HUDEP-2 (cell line): ENCODE measurements around the gene GMPR.

ENCODE experiments used
- DNase-seq, 76 experiments: peaks; one replicate each; lab custom pipeline; 2025; ENCODE audit not compliant: unreplicated experiment in 76 of 76; lab: John Stamatoyannopoulos, UW

The GMPR gene

DNA sequence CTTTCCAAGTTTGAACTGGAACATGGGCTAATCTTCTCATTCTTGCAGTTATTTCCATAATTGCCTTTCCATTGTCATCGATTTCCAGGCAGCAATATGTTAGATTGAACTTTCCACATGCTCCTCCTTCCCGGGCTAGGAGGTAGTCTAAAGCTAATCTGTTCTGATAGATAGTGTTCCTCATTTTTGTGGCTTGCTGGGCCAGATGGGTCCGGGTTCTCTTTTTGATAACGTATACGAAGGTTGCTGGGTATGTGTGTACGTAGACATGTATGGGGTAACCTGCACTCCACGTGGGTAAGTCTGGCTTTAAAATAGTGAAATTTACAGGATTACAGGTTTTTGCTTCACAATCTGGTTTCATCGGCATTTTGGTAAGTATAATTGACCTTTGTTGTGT lies 14.0 kb upstream of the GMPR start:
- peak in 74 of 76 experiments; percentile 34 to 95 (median 82) for DNase-seq

DNA sequence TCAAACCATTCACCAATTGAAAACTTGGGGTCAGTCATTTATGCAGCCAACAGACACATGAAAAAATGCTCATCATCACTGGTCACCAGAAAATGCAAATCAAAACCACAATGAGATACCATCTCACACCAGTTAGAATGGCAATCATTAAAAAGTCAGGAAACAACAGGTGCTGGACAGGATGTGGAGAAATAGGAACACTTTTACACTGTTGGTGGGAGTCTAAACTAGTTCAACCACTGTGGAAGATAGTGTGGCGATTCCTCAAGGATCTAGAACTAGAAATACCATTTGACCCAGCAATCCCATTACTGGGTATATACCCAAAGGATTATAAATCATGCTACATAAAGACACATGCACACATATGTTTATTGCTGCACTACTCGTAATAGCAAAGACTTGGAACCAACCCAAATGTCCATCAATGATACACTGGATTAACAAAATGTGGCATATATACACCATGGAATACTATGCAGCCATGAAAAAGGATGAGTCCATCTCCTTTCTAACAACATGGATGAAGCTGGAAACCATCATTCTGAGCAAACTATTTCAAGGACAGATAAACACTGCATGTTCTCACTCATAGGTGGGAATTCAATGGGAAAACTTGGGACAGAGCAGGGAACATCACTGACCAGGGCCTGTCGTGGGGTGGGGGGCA lies 13.2 kb upstream of the GMPR start:
- DNase-seq: peak in 2 of 76 experiments; percentile 30 to 65

DNA sequence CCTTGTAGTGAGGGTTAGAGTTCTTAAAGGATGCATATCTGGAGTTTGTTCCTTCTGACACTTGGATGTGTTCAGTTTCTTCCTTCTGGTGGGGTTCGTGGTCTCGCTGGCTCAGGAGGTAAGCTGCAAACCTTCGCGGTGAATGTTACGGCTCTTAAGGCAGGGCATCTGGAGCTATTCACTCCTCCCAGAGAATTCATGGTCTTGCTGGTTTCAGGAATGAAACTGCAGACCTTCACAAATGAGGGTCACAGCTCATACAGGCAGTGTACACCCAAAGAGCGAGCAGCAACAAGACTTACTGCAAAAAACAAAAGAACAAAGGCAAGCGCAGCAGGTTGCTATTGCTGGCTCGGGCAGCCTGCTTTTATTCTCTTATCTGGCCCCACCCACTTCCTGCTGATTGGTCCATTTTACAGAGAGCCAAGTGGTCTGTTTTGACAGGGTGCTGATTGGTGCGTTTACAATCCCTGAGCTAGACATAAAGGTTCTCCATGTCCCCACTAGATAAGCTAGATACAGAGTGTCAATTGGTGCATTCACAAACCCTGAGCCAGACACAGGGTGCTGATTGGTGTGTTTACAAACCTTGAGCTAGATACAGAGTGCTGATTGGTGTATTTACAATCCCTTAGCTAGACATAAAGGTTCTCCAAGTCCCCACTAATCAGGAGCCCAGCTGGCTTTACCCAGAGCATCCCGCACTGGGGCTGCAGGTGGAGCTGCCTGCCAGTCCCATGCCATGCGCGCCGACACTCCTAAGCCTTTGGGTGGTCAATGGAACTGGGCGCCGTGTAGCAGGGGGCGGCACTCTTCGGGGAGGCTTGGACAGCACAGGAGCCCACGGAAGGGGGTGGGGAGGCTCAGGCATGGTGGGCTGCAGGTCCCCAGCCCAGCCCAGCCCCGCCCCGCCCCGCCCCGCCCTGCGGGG lies 12.0 kb upstream of the GMPR start:
- DNase-seq: peak in 2 of 76 experiments; percentile 19 to 21

GRCh38 chr6:16227048-16227562 lies 11.3 kb upstream of the GMPR start:
- DNase-seq: no peak

DNA sequence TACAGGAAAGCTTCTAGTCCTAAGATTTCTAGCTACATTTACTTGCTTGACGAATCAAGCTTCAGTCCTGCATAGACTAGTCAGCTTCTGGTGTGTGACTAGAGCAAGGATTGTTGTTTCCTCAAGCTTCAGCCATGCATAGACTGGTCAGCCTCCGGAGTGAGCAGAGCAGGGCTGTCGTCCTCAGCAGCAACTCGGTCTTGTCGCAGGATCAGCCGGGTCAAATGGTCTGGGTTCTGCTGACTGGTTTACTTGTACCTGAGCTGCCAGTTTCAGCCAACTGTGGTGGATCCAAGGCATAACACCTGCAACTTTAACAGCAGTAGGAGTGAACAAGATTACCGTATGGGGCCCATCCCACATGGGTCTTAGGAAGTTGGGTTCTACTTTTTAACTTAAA lies 10.8 kb upstream of the GMPR start:
- DNase-seq: peak in 3 of 76 experiments; percentile 22 to 29 (median 28)

DNA sequence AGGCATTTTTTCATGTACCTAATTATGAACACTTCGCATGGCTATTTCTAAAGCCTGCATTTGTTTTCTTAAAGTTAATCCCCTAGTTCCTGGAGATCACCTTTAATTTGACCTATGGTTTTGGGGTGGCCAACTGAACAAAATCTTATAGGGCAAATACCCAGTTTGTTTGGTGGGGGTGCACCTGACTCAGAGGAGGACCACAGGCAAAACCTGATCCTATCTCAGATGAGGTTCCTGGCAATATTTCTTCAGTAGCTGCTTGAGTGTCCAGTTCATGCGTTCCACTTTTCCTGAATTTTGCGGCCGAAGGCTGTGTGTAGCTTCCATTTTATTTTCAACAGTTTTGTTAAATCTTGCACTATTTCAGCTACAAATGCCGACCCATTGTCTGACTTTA lies 10.3 kb upstream of the GMPR start:
- DNase-seq: no peak

DNA sequence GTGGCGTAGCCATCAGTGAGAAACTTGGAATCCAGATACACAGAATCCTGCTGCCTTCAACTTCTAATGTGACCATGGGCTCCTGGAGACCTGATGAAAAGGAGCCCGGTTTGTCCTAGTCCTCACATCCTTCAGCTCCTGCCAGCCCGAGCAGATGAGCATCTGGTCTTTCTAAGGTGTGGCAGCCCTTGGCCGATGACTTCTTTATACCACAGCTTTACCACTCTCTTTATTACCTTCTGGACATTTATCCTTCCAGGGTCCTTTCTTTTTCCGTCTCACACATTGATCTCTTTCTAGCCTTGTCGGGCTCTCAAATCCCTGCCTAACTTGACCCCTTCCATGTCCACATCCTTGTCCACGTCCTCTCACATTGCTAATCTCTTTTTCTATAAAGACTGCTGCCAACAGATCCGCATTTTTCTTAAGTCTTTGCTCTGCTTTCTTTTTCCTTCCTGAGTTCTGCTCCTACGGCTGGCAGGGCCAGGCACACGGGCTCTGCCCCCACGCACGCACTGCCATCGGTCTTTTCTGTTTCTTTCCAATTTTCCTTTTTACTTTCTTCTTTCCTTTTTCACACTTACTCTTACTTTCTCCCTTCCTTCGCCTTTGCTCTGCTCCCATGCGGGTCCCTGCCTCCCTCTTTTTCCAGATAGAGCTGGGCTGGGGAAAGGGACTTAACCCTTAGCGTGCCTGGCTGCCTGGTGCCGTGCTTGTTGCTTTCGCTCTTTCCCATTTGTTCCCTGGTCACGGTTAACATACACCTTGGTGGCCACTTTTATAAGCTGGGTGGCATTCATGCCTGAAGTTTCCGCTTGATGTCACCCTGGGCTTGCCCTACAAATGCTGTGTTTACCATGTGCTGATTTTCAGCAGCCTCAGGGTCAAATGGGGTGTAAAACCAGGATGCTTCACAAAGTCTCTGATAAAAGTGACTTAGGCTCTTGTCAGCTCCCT lies 9.4 kb upstream of the GMPR start:
- DNase-seq: peak in 5 of 76 experiments; percentile 19 to 49 (median 29)

DNA sequence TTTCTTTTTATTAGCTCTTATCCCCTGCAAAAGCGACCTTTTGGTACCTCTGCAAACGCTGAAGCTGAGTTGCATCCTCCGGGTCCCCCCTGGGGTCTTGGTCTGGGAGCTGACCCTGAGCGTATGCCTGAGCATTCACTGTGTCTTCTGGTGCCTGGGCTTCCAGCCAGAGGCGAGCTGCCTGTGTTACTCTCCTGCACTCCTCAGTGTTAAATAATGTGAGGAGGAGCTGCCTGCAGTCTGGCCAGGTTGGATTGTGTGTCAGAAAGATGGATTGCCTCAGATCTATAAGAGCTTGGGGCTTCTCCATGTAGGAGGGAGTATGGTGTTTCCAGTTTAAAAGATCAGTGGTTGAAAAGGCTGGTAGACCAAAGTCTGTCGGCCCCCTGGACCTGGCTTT lies 8.7 kb upstream of the GMPR start:
- DNase-seq: peak in 5 of 76 experiments; percentile 22 to 42 (median 27)

DNA sequence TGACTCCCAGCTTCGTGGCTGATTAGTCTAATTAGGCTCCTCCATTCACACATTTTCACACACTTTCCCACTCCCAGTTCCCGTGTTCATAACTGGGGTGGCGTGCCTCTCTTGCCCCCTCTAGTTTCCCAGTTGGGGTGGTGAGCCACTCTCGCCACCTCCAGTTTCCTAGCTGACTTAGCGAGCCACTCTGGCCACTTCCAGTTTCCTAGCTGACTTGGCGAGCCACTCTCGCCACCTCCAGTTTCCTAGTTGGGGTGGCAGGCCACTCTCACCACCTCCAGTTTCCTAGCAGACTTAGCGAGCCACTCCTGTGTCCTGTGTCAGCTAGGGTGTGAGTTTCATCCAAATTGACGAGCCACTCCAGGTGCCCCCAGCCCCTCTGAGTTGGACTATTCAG lies 7.4 kb upstream of the GMPR start:
- no peak for DNase-seq

- no peak for DNase-seq
These were observed 6.3 kb upstream of the GMPR start for GRCh38 chr6:16232086-16232485.

- no peak for DNase-seq
These were observed 2.3 kb upstream of the GMPR start for GRCh38 chr6:16236009-16236501.

DNA sequence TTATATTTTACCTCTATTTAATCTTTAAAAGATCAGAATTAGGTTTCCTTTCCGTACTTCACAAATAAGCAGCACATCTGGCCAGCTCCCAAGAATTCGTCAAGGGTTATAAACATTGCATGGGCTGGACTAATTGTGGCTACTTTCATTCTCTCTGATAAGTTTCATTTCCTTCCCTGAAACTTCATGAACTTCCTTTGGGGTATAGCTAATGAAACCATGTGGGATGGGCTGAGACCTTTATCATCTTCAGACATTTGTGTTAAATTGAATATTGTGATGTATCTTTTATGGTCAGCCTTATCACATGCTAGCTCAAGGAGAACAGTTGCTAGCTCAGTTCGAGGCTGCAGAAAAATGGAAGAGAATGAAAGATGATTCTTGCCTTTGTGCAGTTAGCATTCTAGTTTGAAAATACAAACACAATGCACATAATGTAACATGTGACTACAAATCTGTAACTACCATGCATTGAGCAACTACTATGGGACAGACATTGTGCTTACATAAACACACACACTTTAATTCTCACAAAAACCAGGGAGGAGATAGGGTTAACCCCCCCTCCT lies 1.7 kb upstream of the GMPR start:
- peak in 72 of 76 experiments; percentile 30 to 98 (median 78) for DNase-seq

DNA sequence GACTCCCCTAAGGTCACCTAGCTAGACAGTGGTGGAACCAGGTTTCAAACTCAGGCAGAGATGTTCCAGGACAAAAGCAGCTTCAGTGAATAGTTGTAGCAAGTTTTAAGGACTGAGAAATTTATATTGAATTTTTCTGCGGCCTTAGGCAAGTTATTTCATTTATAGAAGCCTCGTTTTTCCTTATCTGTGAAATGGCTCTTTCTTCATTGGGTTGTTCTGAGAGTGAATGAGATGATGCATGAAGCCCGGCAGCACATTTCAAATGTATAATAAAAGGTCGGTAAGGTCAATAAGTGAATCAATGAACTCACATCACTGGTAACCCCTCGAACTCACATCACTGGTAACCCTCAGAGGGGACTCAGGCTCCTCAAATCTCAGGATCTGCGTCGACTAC lies 1.1 kb upstream of the GMPR start:
- DNase-seq: no peak

- DNase-seq: peak in 23 of 76 experiments; percentile 33 to 86 (median 71)
These were observed 793 bp downstream of the GMPR start for GRCh38 chr6:16238963-16239797.

DNA sequence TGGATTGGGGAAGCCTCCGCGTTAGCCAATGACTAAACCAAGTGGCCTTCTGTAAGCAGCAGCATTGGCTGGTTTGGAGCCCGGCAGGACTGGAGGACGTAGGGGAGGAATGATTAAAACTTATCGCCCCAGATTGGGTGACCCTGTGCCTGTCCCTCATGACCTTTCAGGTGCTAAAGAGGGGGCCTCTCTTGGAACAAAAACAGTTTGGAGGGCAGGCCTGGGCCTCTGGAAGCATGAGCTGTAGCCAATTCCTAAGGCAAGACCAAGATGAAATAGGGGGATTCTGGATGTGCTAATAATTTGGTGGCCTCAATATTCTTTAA lies 1.4 kb downstream of the GMPR start:
- DNase-seq: peak in 60 of 76 experiments; percentile 61 to 93 (median 87)

- DNase-seq: peak in 6 of 76 experiments; percentile 26 to 40 (median 30)
These were observed 2.4 kb downstream of the GMPR start for GRCh38 chr6:16240589-16241320.

DNA sequence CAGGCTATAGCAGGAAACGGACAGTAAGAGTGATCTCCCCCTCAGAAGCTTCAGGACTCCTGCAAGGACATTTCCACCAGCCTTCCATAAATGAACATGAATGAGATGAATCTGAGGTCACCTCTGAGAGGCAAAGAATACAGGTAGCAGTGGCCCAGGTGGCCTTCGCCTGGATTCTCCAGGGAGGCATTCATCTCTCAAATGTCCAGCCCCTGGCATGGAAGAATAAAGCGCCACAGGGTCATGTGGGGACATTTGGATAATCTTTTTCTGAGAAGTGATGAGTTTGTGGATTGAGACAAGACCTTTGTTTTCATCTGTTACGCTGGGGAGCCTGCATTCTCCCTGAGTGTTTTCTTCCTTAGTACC lies 2.9 kb downstream of the GMPR start:
- no peak for DNase-seq

- DNase-seq: peak in 2 of 76 experiments; percentile 26 to 56
These were observed 4.7 kb downstream of the GMPR start for GRCh38 chr6:16243055-16243454.
